ENCODE measurements around the gene ZXDC. TPM values are rescaled to one million over a fixed set of nuclear protein-coding genes. Genes with fewer than 3 reads are reported as not detected.

ZXDC gene
- total RNA-seq, 6 experiments from 2014 or later = 11.7 to 14.2 (median 13.5) TPM

DNA sequence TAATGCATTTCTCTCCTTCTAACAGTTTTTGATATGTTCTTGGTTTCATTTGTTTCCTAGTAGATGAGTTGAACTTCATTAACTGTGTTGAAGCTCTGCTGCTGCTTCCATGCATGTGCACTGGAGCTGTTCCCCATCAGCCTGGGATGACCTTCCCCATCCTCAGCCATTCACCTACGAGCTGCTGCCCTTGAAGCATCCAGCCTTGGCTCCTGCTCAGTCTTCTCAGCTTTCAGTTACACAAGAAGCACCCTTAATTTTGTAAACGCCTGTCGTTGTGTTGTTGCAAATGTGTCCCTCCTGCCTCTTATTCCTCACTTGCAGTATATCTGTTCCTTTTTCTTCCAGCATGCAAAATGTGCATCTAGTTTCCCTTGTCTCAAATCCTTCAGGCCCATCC, 8.5 kb upstream of the ZXDC start:
- no peaks in the 10 kb centered on the region for H3K9me3 Mint-ChIP-seq
- no peak overlapping the region for H3K27ac Mint-ChIP-seq
- no peak overlapping the region for H3K4me3 Mint-ChIP-seq
- peaks cover 11% of the 10 kb centered on the region for H3K4me1 Mint-ChIP-seq (ENCODE audit: low read depth)
- DNase-seq = no peak
- TF ChIP-seq, protein P1, sequence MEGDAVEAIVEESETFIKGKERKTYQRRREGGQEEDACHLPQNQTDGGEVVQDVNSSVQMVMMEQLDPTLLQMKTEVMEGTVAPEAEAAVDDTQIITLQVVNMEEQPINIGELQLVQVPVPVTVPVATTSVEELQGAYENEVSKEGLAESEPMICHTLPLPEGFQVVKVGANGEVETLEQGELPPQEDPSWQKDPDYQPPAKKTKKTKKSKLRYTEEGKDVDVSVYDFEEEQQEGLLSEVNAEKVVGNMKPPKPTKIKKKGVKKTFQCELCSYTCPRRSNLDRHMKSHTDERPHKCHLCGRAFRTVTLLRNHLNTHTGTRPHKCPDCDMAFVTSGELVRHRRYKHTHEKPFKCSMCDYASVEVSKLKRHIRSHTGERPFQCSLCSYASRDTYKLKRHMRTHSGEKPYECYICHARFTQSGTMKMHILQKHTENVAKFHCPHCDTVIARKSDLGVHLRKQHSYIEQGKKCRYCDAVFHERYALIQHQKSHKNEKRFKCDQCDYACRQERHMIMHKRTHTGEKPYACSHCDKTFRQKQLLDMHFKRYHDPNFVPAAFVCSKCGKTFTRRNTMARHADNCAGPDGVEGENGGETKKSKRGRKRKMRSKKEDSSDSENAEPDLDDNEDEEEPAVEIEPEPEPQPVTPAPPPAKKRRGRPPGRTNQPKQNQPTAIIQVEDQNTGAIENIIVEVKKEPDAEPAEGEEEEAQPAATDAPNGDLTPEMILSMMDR (IDR thresholded peaks at IDR 0.05) = no peak
- peaks cover 20% of the 10 kb centered on the region for H3K27me3 Mint-ChIP-seq (ENCODE audit: insufficient read depth)
- H3K36me3 Mint-ChIP-seq (ENCODE audit: low read depth) = no peaks in the 10 kb centered on the region

DNA sequence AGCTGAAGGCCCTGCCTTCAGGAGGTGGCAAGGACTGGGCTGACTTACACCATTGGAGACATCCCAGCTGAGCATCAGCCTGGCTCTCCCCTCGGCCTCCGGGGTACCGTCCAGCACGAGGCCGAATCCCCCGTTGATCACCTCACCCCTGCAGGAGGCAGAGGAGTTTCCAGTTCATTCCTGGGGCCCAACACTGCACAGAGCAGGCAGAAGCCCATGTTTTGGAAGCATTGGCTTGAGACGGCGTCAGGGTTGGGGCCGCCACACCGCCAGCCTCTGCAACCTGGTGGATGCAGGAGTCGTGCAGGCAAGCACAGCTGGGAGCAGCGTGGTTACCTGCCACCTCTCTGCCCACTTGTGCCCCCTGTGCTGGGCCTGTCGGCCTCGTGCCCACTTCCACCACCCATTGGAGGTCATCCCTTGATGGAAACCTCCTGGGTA, 7.7 kb upstream of the ZXDC start:
- Mint-ChIP-seq H3K4me1 (ENCODE audit: low read depth) (peaks cover 11% of the 10 kb centered on the region), H3K9me3 (no peaks in the 10 kb centered on the region), H3K4me3 (no peak overlapping the region), H3K36me3 (ENCODE audit: low read depth) (no peaks in the 10 kb centered on the region), H3K27ac (no peak overlapping the region), H3K27me3 (ENCODE audit: insufficient read depth) (peaks cover 18% of the 10 kb centered on the region)
- DNase-seq = no peak
- TF ChIP-seq, protein P1 (IDR thresholded peaks at IDR 0.05) = no peak

DNA sequence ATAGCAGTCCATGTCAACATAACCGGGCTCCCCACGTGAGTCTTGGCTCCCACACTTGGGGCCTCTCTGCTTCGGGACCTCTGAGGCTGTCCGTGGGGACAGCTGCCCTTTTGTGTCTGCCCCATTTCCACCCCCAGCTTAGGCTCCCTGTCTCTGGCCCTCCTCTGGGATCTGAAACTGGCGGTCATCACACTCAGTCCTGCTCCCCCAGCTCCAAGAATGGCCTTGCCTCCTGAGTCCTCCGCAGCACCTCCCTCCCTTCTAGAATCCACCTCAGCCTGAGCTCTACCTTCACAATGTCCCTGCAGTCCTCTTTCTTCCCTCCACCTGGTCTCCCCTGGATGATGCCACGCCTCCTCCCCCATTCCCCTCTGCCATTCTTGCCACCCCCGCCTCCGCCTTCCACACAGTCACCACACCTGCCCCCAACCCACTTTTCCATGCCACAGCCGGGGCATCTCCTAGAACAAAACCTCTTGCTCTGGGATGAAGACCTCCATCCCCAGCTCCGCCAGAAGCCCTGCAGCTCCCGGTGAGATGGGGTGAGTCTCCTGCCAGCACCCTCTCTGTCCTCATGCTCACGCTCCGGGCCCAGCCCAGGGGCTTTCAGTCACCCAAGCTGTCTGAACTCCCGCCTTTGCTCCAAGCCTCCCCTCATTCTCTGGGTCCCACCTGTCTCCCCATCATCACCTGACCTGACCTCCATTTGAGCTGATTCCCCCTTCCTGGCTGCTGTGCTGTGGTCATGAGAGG, 7.0 kb upstream of the ZXDC start:
- Mint-ChIP-seq H3K9me3 (no peaks in the 10 kb centered on the region), H3K36me3 (ENCODE audit: low read depth) (no peaks in the 10 kb centered on the region), H3K27me3 (ENCODE audit: insufficient read depth) (peaks cover 18% of the 10 kb centered on the region), H3K27ac (no peak overlapping the region), H3K4me3 (no peak overlapping the region), H3K4me1 (ENCODE audit: low read depth) (peaks cover 11% of the 10 kb centered on the region)
- DNase-seq = no peak
- TF ChIP-seq, protein P1 (IDR thresholded peaks at IDR 0.05) = no peak

DNA sequence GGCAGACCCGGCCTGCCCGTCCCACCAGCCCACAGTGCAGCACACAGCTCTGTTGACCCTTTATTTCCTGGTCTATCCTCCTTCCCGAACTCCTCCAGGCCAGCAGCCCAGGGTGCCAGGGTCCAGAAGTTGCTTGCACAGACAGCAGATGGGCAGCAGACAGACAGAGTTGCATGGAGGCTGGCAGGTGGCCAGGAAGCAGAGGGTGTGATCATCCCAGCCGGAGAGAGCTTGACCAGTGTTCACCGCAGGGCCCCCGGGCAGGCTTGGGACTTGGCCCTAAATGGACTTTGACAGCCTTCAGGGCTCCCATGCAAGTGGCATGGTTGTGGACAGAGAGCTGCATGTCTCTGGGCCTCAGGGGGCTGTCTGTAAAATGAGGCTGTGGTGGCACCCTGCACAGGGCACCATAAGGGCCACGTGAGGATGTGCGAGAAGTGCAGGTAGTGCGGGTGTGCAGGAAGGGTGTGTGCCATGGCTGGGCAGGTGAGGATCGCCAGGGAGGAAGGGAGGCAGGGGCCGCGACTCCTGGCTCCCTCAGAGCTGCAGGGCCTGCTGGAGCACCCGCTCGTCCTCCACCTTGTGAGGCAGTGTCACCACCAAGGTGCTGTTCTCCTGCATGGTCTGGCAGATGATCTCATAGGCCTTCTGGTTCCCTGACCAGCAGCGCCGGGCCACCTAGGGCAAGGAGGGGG, 6.3 kb upstream of the ZXDC start:
- no peaks in the 10 kb centered on the region for H3K36me3 Mint-ChIP-seq (ENCODE audit: low read depth)
- H3K27me3 Mint-ChIP-seq (ENCODE audit: insufficient read depth) = peaks cover 18% of the 10 kb centered on the region
- TF ChIP-seq, protein P1 (IDR thresholded peaks at IDR 0.05) = no peak
- no peaks in the 10 kb centered on the region for H3K9me3 Mint-ChIP-seq
- no peak for DNase-seq
- no peak overlapping the region for H3K27ac Mint-ChIP-seq
- no peak overlapping the region for H3K4me3 Mint-ChIP-seq
- peaks cover 12% of the 10 kb centered on the region for H3K4me1 Mint-ChIP-seq (ENCODE audit: low read depth)

DNA sequence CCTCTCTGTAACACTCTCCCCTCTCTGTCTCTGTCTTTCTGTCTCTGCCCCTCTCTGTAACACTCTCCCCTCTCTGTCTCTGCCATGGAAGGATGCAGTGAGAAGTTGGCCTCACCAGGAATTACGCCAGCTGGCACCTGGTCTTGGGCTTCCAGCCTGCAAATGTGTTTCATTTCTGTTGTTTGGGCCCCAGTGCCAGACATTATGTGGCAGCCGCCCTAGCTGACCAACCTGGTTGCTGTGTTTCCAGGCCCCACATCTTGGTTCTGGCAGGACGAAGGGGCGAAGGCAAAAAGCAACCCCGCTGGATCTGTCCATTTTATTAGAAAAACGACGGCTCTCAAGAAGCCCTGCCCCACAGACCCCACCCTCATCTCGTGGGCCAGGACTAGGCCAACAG, 5.2 kb upstream of the ZXDC start:
- Mint-ChIP-seq H3K4me1 (ENCODE audit: low read depth) (peaks cover 11% of the 10 kb centered on the region), H3K4me3 (no peak overlapping the region), H3K27ac (no peak overlapping the region), H3K27me3 (ENCODE audit: insufficient read depth) (peaks cover 18% of the 10 kb centered on the region), H3K36me3 (ENCODE audit: low read depth) (no peaks in the 10 kb centered on the region), H3K9me3 (no peaks in the 10 kb centered on the region)
- TF ChIP-seq, protein P1 (IDR thresholded peaks at IDR 0.05) = no peak
- no peak for DNase-seq
